ENCODE results near the gene CXorf65.

CXorf65 gene

GRCh38 chrX:71060127-71060526, 46.4 kb downstream of the CXorf65 start:
- no peak for DNase-seq

GRCh38 chrX:71057848-71058530, 48.6 kb downstream of the CXorf65 start:
- no peak for DNase-seq

- DNase-seq: no peak
These were observed 49.7 kb downstream of the CXorf65 start for GRCh38 chrX:71056867-71057266.

Data from T-helper 2 cell (primary cell).